Keratinocyte (primary cell): ENCODE data around the gene MGAT1.

ENCODE experiments used
- CTCF ChIP-seq, 3 experiments: IDR thresholded peaks in 1 of 3; conservative IDR thresholded peaks in 1 of 3; optimal IDR thresholded peaks in 1 of 3; 2 replicates in 2 of 3; 3 replicates in 1 of 3; pipeline versions ENCODE3 to v1.5.1; 2011; ENCODE audit warnings: low read length in 3 of 3, mild to moderate bottlenecking in 3 of 3, moderate library complexity in 2 of 3, control low read depth in 1 of 3, inconsistent platforms in 1 of 3; ENCODE audit not compliant: insufficient read depth in 2 of 3; ENCODE audit errors: extremely low read depth in 1 of 3
- EZH2 ChIP-seq: IDR thresholded peaks from one replicate; pipeline ENCODE4 v1.6.1; 2012; ENCODE audit warnings: inconsistent platforms, mild to moderate bottlenecking, low read length, moderate library complexity

- no peak for TF ChIP-seq CTCF (optimal IDR thresholded peaks at IDR 0.05 in 1 of 3, IDR thresholded peaks at IDR 0.05 in 1 of 3, conservative IDR thresholded peaks at IDR 0.05 in 1 of 3; ENCODE audit: extremely low read depth in 1 of 3, insufficient read depth in 2 of 3, low read length in 3 of 3)
- no peak for TF ChIP-seq EZH2
These were observed 42.3 kb upstream of the MGAT1 start for GRCh38 chr5:180844858-180845257.
